ENCODE measurements around the gene MARCKS.
A peak's percentile ranks its signal among the peaks of the same experiment; 100 is the strongest.

MARCKS gene

GRCh38 chr6:113858480-113859348 lies 1.6 kb downstream of the MARCKS start:
- Mint-ChIP-seq H3K27me3 (peaks cover 46% of the 10 kb centered on the region), H3K4me3 (peak overlapping the region; percentile 63), H3K27ac (peak overlapping the region; percentile 74), H3K9me3 (no peaks in the 10 kb centered on the region), H3K36me3 (ENCODE audit: low read depth) (peaks cover 4% of the 10 kb centered on the region), H3K4me1 (peaks cover 19% of the 10 kb centered on the region)
- ATAC-seq: peak; percentile 98
- peak; percentile 90 for DNase-seq

DNA sequence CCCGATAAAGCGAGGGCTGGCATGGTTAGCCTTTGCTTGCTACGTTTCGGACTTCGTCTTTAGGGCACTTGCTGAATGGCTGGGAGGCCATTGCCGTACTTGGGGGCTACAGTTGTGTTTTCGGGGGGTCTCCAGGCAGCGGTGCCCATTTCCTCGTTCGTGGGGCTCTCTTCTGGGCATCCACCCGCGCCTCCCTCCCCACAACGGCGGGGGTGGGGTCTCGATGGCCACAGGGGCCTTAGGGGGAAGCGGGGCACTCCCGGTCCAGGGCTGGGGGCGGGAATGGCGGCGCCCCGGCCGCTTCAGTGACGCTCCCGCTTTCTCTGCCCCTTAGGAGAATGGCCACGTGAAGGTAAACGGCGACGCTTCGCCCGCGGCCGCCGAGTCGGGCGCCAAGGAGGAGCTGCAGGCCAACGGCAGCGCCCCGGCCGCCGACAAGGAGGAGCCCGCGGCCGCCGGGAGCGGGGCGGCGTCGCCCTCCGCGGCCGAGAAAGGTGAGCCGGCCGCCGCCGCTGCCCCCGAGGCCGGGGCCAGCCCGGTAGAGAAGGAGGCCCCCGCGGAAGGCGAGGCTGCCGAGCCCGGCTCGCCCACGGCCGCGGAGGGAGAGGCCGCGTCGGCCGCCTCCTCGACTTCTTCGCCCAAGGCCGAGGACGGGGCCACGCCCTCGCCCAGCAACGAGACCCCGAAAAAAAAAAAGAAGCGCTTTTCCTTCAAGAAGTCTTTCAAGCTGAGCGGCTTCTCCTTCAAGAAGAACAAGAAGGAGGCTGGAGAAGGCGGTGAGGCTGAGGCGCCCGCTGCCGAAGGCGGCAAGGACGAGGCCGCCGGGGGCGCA lies 2.4 kb downstream of the MARCKS start:
- Mint-ChIP-seq H3K27ac (no peak overlapping the region), H3K27me3 (peaks cover 42% of the 10 kb centered on the region), H3K4me1 (peaks cover 19% of the 10 kb centered on the region), H3K36me3 (ENCODE audit: low read depth) (peaks cover 4% of the 10 kb centered on the region), H3K9me3 (no peaks in the 10 kb centered on the region), H3K4me3 (peak overlapping the region; percentile 63)
- DNase-seq: no peak
- no peak for ATAC-seq

DNA sequence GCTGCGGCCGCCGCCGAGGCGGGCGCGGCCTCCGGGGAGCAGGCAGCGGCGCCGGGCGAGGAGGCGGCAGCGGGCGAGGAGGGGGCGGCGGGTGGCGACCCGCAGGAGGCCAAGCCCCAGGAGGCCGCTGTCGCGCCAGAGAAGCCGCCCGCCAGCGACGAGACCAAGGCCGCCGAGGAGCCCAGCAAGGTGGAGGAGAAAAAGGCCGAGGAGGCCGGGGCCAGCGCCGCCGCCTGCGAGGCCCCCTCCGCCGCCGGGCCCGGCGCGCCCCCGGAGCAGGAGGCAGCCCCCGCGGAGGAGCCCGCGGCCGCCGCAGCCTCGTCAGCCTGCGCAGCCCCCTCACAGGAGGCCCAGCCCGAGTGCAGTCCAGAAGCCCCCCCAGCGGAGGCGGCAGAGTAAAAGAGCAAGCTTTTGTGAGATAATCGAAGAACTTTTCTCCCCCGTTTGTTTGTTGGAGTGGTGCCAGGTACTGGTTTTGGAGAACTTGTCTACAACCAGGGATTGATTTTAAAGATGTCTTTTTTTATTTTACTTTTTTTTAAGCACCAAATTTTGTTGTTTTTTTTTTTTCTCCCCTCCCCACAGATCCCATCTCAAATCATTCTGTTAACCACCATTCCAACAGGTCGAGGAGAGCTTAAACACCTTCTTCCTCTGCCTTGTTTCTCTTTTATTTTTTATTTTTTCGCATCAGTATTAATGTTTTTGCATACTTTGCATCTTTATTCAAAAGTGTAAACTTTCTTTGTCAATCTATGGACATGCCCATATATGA lies 3.2 kb downstream of the MARCKS start:
- no peaks in the 10 kb centered on the region for H3K9me3 Mint-ChIP-seq
- DNase-seq (no peak), ATAC-seq (no peak)
- H3K4me1 Mint-ChIP-seq: peaks cover 19% of the 10 kb centered on the region
- peak overlapping the region; percentile 73 for H3K27ac Mint-ChIP-seq
- peaks cover 45% of the 10 kb centered on the region for H3K27me3 Mint-ChIP-seq
- peak overlapping the region; percentile 51 for H3K4me3 Mint-ChIP-seq
- peaks cover 4% of the 10 kb centered on the region for H3K36me3 Mint-ChIP-seq (ENCODE audit: low read depth)

GRCh38 chr6:113862112-113862511 lies 5.0 kb downstream of the MARCKS start:
- Mint-ChIP-seq H3K27me3 (peaks cover 45% of the 10 kb centered on the region), H3K27ac (no peak overlapping the region), H3K9me3 (no peaks in the 10 kb centered on the region), H3K36me3 (ENCODE audit: low read depth) (peaks cover 4% of the 10 kb centered on the region), H3K4me1 (peaks cover 19% of the 10 kb centered on the region), H3K4me3 (no peak overlapping the region)
- DNase-seq: no peak
- ATAC-seq: no peak

DNA sequence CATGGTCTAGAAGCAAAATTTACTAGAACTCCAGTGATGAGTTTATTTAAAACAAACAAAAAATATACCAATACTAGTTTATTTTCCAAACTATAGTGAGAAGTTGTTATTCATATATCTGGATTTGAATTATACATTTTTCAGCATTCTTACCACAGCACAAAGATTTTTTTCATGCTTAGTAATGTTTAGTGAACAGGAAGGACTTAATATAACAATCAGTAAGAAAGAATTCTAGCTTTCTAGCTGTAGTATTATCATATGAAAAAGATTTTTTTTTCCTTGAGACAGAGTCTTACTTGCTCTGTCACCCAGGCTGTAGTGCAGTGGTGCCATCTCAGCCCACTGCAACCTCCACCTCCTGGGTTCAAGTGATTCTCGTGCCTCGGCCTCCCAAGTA lies 13.8 kb downstream of the MARCKS start:
- Mint-ChIP-seq H3K27me3 (peaks cover 26% of the 10 kb centered on the region), H3K4me1 (peaks cover 7% of the 10 kb centered on the region), H3K9me3 (no peaks in the 10 kb centered on the region), H3K4me3 (no peak overlapping the region), H3K27ac (no peak overlapping the region), H3K36me3 (ENCODE audit: low read depth) (no peaks in the 10 kb centered on the region)
- ATAC-seq: no peak
- no peak for DNase-seq

GRCh38 chr6:113871975-113872374 lies 14.8 kb downstream of the MARCKS start:
- no peak for ATAC-seq
- peaks cover 29% of the 10 kb centered on the region for H3K27me3 Mint-ChIP-seq
- H3K4me1 Mint-ChIP-seq: peaks cover 7% of the 10 kb centered on the region
- no peak for DNase-seq
- no peak overlapping the region for H3K4me3 Mint-ChIP-seq
- H3K9me3 Mint-ChIP-seq: no peaks in the 10 kb centered on the region
- no peak overlapping the region for H3K27ac Mint-ChIP-seq
- H3K36me3 Mint-ChIP-seq (ENCODE audit: low read depth): no peaks in the 10 kb centered on the region

DNA sequence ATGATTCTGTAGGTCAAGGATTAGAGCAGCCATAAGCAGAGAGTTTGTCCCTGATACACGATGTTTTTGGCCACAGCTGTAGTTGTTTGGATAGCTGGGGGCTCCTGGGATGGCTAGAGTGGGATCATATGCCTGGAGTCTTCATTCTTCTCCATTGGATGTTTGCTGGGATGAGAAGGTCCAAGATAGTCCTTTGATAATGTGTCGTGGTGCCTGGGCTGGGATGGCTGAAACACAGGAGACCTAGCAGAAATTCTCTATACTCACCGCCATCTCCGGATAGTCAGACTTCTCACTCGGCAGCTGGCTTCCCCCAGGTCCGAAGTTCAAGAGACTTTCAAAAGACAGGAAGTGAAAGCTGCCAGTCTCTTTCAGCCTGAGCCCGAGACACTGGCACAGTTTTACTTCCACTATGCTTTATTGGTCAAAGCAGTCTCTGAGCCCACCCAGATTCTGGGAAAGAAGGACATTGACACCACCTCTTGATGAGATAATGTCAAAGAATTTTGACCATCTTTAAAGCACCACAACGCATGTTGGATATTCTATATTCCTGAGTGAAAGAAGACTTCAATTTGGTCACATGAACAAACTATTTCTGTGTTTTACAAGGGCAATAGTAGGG lies 16.0 kb downstream of the MARCKS start:
- peaks cover 31% of the 10 kb centered on the region for H3K27me3 Mint-ChIP-seq
- H3K36me3 Mint-ChIP-seq (ENCODE audit: low read depth): no peaks in the 10 kb centered on the region
- peaks cover 7% of the 10 kb centered on the region for H3K4me1 Mint-ChIP-seq
- DNase-seq: peak; percentile 16
- peak; percentile 49 for ATAC-seq
- H3K4me3 Mint-ChIP-seq: peak overlapping the region; percentile 39
- no peak overlapping the region for H3K27ac Mint-ChIP-seq
- no peaks in the 10 kb centered on the region for H3K9me3 Mint-ChIP-seq

GRCh38 chr6:113875470-113875869 lies 18.3 kb downstream of the MARCKS start:
- ATAC-seq: no peak
- no peak overlapping the region for H3K4me3 Mint-ChIP-seq
- no peak for DNase-seq
- peaks cover 30% of the 10 kb centered on the region for H3K27me3 Mint-ChIP-seq
- no peaks in the 10 kb centered on the region for H3K36me3 Mint-ChIP-seq (ENCODE audit: low read depth)
- H3K4me1 Mint-ChIP-seq: peaks cover 7% of the 10 kb centered on the region
- H3K27ac Mint-ChIP-seq: no peak overlapping the region
- no peaks in the 10 kb centered on the region for H3K9me3 Mint-ChIP-seq

GRCh38 chr6:113876695-113877094 lies 19.6 kb downstream of the MARCKS start:
- Mint-ChIP-seq H3K27me3 (peaks cover 32% of the 10 kb centered on the region), H3K27ac (no peak overlapping the region), H3K9me3 (no peaks in the 10 kb centered on the region), H3K4me1 (peaks cover 7% of the 10 kb centered on the region), H3K36me3 (ENCODE audit: low read depth) (no peaks in the 10 kb centered on the region), H3K4me3 (no peak overlapping the region)
- no peak for ATAC-seq
- DNase-seq: no peak

DNA sequence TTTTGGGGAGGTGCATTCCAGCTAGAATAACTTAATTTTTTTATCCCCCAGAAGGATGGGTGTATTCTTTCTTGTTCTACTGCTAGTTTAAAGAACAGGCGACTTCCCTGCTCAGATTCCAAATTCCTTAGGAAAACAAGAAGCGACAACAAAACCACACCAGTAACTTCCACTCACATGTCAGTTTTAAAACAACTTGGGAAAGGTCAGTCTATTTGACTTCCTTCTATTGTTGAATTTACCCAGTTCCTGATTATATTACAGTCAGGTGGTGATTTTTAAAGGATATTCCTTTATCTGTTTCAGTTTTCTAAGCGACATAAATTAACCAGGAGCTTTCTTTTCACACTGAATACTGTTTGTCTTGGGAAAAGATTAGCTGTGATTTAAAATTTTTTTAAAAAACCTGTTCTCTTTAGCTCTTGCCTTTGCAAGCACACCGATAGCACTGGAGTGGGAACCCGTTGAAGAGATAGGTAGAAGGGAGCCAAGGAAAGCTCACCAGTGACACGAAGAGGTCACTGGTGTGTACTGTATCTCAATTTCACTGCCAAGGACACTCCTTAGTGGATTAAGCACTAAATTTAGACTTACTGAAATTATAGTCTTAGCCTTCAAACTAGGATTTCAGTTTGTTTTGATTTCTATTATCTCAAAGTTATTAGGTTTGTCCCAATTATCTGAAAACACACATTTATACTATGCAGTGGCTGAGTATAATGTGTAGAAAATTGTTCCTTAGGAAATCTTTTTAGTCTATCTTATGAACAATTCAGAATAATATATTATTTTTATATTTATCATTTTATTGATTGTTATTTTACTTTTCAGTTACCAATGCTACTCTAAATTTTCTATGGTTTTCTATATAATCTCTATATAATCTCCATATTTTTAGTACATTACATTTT lies 22.3 kb downstream of the MARCKS start:
- H3K27me3 Mint-ChIP-seq: peaks cover 19% of the 10 kb centered on the region
- H3K4me1 Mint-ChIP-seq: no peaks in the 10 kb centered on the region
- DNase-seq (no peak), ATAC-seq (peak; percentile 61)
- H3K4me3 Mint-ChIP-seq: no peak overlapping the region
- no peaks in the 10 kb centered on the region for H3K36me3 Mint-ChIP-seq (ENCODE audit: low read depth)
- H3K9me3 Mint-ChIP-seq: no peaks in the 10 kb centered on the region
- H3K27ac Mint-ChIP-seq: no peak overlapping the region

DNA sequence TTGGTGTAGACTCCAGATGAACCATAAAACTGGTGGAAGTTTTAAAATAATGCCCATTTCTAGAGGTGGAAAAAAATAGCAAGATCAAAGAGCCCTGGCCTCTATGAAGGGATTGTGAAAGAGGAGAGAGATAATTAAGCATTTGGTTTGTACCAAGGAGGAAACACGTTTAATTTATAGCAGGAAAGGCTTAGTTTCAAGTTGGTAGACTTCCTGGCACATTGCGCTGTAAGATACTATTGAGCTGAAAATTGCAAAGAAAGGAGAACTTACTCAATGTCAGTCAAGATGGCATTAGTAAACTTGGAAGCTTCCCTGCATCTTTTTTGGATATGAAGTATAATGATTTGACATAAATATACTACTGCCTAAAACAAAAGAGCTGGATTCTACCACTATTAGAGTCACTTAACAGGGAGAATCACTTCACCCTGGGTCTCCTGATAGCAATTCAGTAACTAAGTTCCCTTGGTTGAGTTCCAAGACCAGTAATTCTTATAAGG lies 24.4 kb downstream of the MARCKS start:
- peaks cover 16% of the 10 kb centered on the region for H3K27me3 Mint-ChIP-seq

GRCh38 chr6:113882336-113883022 lies 25.3 kb downstream of the MARCKS start:
- Mint-ChIP-seq H3K36me3 (ENCODE audit: low read depth) (no peaks in the 10 kb centered on the region), H3K27me3 (peaks cover 17% of the 10 kb centered on the region), H3K9me3 (no peaks in the 10 kb centered on the region), H3K4me3 (no peak overlapping the region), H3K27ac (no peak overlapping the region), H3K4me1 (no peaks in the 10 kb centered on the region)
- no peak for ATAC-seq
- no peak for DNase-seq

More for the DNA sequence above, 24.4 kb downstream of the MARCKS start:
- no peaks in the 10 kb centered on the region for H3K9me3 Mint-ChIP-seq
- DNase-seq (no peak), ATAC-seq (no peak)
- no peak overlapping the region for H3K4me3 Mint-ChIP-seq
- no peaks in the 10 kb centered on the region for H3K4me1 Mint-ChIP-seq
- no peaks in the 10 kb centered on the region for H3K36me3 Mint-ChIP-seq (ENCODE audit: low read depth)
- H3K27ac Mint-ChIP-seq: no peak overlapping the region

- H3K27me3 Mint-ChIP-seq: peaks cover 15% of the 10 kb centered on the region
- H3K4me1 Mint-ChIP-seq: no peaks in the 10 kb centered on the region
- no peak overlapping the region for H3K4me3 Mint-ChIP-seq
- H3K9me3 Mint-ChIP-seq: no peaks in the 10 kb centered on the region
- no peak overlapping the region for H3K27ac Mint-ChIP-seq
- DNase-seq (no peak), ATAC-seq (no peak)
- H3K36me3 Mint-ChIP-seq (ENCODE audit: low read depth): no peaks in the 10 kb centered on the region
These were observed 26.9 kb downstream of the MARCKS start for GRCh38 chr6:113884011-113884410.

Data from activated naive CD8-positive, alpha-beta T cell treated with anti-CD3 and anti-CD28 coated beads, Interleukin-2, amount 50 U/mL, for 24 hours (primary cell).